H1 (cell line): ENCODE data around the gene PLCB3. TPM values are rescaled to one million over a fixed set of nuclear protein-coding genes. Genes with fewer than 3 reads are reported as not detected.

Experiments
- CTCF ChIA-PET: fragments of 300-600 bp; sonication (Branson Sonifier 250); formaldehyde crosslinking; loops from one replicate; lab custom pipeline; 2021; ENCODE audit not compliant: partially characterized antibody; lab: Charles Lee
- POLR2A ChIA-PET: fragments of 300-600 bp; sonication (Branson Sonifier 250); formaldehyde crosslinking; loops from one replicate; lab custom pipeline; 2021; ENCODE audit warnings: inconsistent platforms; ENCODE audit not compliant: partially characterized antibody; lab: Charles Lee
- DNase-seq, 2 experiments: peaks; one replicate each; pipeline versions ENCODE4 v3.0.0 to v3.0.0-alpha.2; 2010 to 2022; ENCODE audit warnings: low spot score in 2 of 2, low read depth in 1 of 2, mixed read lengths in 1 of 2
- FAIRE-seq: peaks from 2 replicates; lab custom pipeline; 2011; peaks lifted over from hg19 to GRCh38; lab: Jason Lieb, UNC
- H2AFZ ChIP-seq: 2 replicates; pipeline ENCODE4 v1.8.1; 2012; ENCODE audit warnings: low read length, inconsistent platforms
- H2AK5ac ChIP-seq: 2 replicates; pipeline ENCODE4 v1.6.1; 2013; ENCODE audit warnings: low read depth, low read length
- H2BK120ac ChIP-seq: replicated peaks from 2 replicates; pipeline ENCODE3; 2013; ENCODE audit warnings: low read depth, low read length, inconsistent platforms
- H2BK12ac ChIP-seq: 2 replicates; pipeline ENCODE4 v1.6.1; 2013; ENCODE audit warnings: low read depth, low read length
- H2BK15ac ChIP-seq: 2 replicates; pipeline ENCODE4 v1.6.1; 2013; ENCODE audit warnings: low read length
- H2BK20ac ChIP-seq: 2 replicates; pipeline ENCODE4 v1.6.1; 2013; ENCODE audit warnings: low read length
- H2BK5ac ChIP-seq: 2 replicates; pipeline ENCODE4 v1.6.1; 2013; ENCODE audit warnings: low read depth, low read length
- H3K14ac ChIP-seq: 2 replicates; pipeline ENCODE4 v1.6.1; 2013; ENCODE audit warnings: inconsistent platforms; ENCODE audit not compliant: insufficient read length
- H3K18ac ChIP-seq: 2 replicates; pipeline ENCODE4 v1.6.1; 2013; ENCODE audit warnings: low read length; ENCODE audit errors: extremely low read depth
- H3K23ac ChIP-seq: 2 replicates; pipeline ENCODE4 v1.6.1; 2013; ENCODE audit warnings: inconsistent platforms; ENCODE audit not compliant: insufficient read length
- H3K23me2 ChIP-seq: 2 replicates; pipeline ENCODE4 v1.6.1; 2013; ENCODE audit warnings: low read depth, low read length
- H3K27ac ChIP-seq: 2 replicates; pipeline ENCODE4 v1.6.1; 2011; ENCODE audit warnings: low read depth, low read length, inconsistent platforms
- H3K27me3 ChIP-seq, 4 experiments: replicated peaks in 1 of 4; 1 replicate in 1 of 4; 2 replicates in 3 of 4; pipeline versions ENCODE4 v1.6.1 to v1.8.1; 2011 to 2013; ENCODE audit warnings: low read length in 3 of 4, mild to moderate bottlenecking in 3 of 4, inconsistent platforms in 2 of 4, mixed read lengths in 2 of 4, moderate library complexity in 1 of 4; ENCODE audit not compliant: control insufficient read depth in 3 of 4, insufficient read depth in 3 of 4; ENCODE audit errors: extremely low read depth in 1 of 4
- H3K36me3 ChIP-seq, 4 experiments: 2 replicates each; pipeline versions ENCODE4 v1.6.1 to v1.8.1; 2011 to 2013; ENCODE audit warnings: mild to moderate bottlenecking in 4 of 4, low read length in 3 of 4, moderate library complexity in 2 of 4, control low read depth in 1 of 4, inconsistent platforms in 1 of 4; ENCODE audit not compliant: insufficient read depth in 4 of 4, control insufficient read depth in 2 of 4
- H3K4ac ChIP-seq: replicated peaks from 2 replicates; pipeline ENCODE3; 2013; ENCODE audit warnings: low read length, low read depth, mixed read lengths, inconsistent platforms; ENCODE audit not compliant: insufficient read length
- H3K4me1 ChIP-seq, 4 experiments: replicated peaks in 1 of 4; 1 replicate in 1 of 4; 2 replicates in 3 of 4; pipeline versions ENCODE4 v1.6.1 to v1.8.1; 2011 to 2013; ENCODE audit warnings: low read length in 3 of 4, inconsistent platforms in 2 of 4, mixed read lengths in 1 of 4; ENCODE audit not compliant: insufficient read depth in 4 of 4, control insufficient read depth in 3 of 4
- H3K4me2 ChIP-seq, 2 experiments: 2 replicates each; pipeline versions ENCODE4 v1.6.1 to v1.8.1; 2011 to 2013; ENCODE audit warnings: low read depth in 2 of 2, low read length in 2 of 2, control low read depth in 1 of 2, inconsistent platforms in 1 of 2, mild to moderate bottlenecking in 1 of 2; ENCODE audit not compliant: insufficient read depth in 1 of 2
- H3K4me3 ChIP-seq, 4 experiments: fragments of 200-600, 300-600 bp in 1 of 4; sonication (generic), shearing (Covaris generic), sonication (Bioruptor Twin) in 1 of 4; 2 replicates each; pipeline versions ENCODE4 v1.5.1 to v1.8.1; 2011 to 2016; ENCODE audit warnings: low read length in 4 of 4, low read depth in 3 of 4, control low read depth in 2 of 4, inconsistent platforms in 2 of 4, mild to moderate bottlenecking in 2 of 4, mixed read lengths in 1 of 4, moderate library complexity in 1 of 4; ENCODE audit not compliant: insufficient read depth in 2 of 4; ENCODE audit errors: extremely low read depth in 1 of 4
- H3K56ac ChIP-seq: replicated peaks from 2 replicates; pipeline ENCODE3; 2013; ENCODE audit warnings: low read depth, mild to moderate bottlenecking, mixed read lengths, low read length, inconsistent platforms; ENCODE audit not compliant: insufficient read length
- H3K79me1 ChIP-seq: 2 replicates; pipeline ENCODE4 v1.6.1; 2013; ENCODE audit warnings: low read depth, low read length, control low read depth
- H3K79me2 ChIP-seq, 2 experiments: 2 replicates each; pipeline versions ENCODE4 v1.6.1 to v1.8.1; 2012 to 2013; ENCODE audit warnings: low read length in 2 of 2, mild to moderate bottlenecking in 2 of 2, inconsistent platforms in 1 of 2; ENCODE audit not compliant: insufficient read depth in 2 of 2, control insufficient read depth in 1 of 2
- H3K9ac ChIP-seq, 4 experiments: replicated peaks in 1 of 4; 1 replicate in 1 of 4; 2 replicates in 3 of 4; pipeline versions ENCODE4 v1.6.1 to v1.8.1; 2011 to 2013; ENCODE audit warnings: low read depth in 3 of 4, low read length in 3 of 4, control low read depth in 2 of 4, mild to moderate bottlenecking in 2 of 4, moderate library complexity in 2 of 4, inconsistent platforms in 1 of 4; ENCODE audit errors: extremely low read depth in 1 of 4
- H3K9me3 ChIP-seq, 2 experiments: 2 replicates each; pipeline versions ENCODE4 v1.6.1 to v1.8.1; 2012 to 2013; ENCODE audit warnings: mild to moderate bottlenecking in 2 of 2, moderate library complexity in 2 of 2, control low read depth in 1 of 2, inconsistent platforms in 1 of 2, low read depth in 1 of 2, low read length in 1 of 2, mixed read lengths in 1 of 2; ENCODE audit not compliant: insufficient read depth in 2 of 2
- H4K20me1 ChIP-seq, 2 experiments: replicated peaks in 1 of 2; 2 replicates each; pipeline versions ENCODE3 to v1.8.1; 2011 to 2013; ENCODE audit warnings: inconsistent platforms in 2 of 2, low read length in 2 of 2, mild to moderate bottlenecking in 1 of 2; ENCODE audit not compliant: insufficient read depth in 2 of 2, control insufficient read depth in 1 of 2
- H4K5ac ChIP-seq: 2 replicates; pipeline ENCODE4 v1.6.1; 2013; ENCODE audit warnings: low read length, low read depth, mixed read lengths, inconsistent platforms; ENCODE audit not compliant: insufficient read length
- H4K8ac ChIP-seq: 2 replicates; pipeline ENCODE4 v1.8.0; 2013; ENCODE audit warnings: mild to moderate bottlenecking, moderate library complexity, low read length, inconsistent platforms; ENCODE audit not compliant: insufficient read depth; ENCODE audit errors: extremely low read depth
- H4K91ac ChIP-seq: replicated peaks from 2 replicates; pipeline ENCODE3; 2013; ENCODE audit warnings: low read length, mixed read lengths, inconsistent platforms; ENCODE audit not compliant: insufficient read length
- EZH2 ChIP-seq: fragments of 200-600 bp; sonication (generic); IDR thresholded peaks from 2 replicates; pipeline ENCODE4 v1.7.1; 2012; ENCODE audit warnings: low read depth, mild to moderate bottlenecking, moderate library complexity, low read length, inconsistent platforms; ENCODE audit not compliant: severe bottlenecking
- NANOG ChIP-seq: IDR thresholded peaks from 2 replicates; pipeline ENCODE4 v1.6.1; 2011; ENCODE audit warnings: low read length, low read depth, mild to moderate bottlenecking, inconsistent platforms; ENCODE audit not compliant: insufficient read depth, poor library complexity, severe bottlenecking
- RNF2 ChIP-seq: fragments of 200-900, 300-1000 bp; sonication (generic); IDR thresholded peaks from 2 replicates; pipeline ENCODE4 v1.7.1; 2016; ENCODE audit warnings: borderline replicate concordance, low read depth, mild to moderate bottlenecking, antibody characterized with exemption, low read length; ENCODE audit not compliant: poor library complexity, severe bottlenecking; ENCODE audit errors: missing control alignments
- WGBS, 2 experiments: shearing (Covaris generic) in 1 of 2; methylation state at CpG; one replicate each; pipeline versions ENCODE4 v1.1.6 to v1.1.7; 2013 to 2015; ENCODE audit warnings: low lambda C conversion rate in 2 of 2, mixed read lengths in 2 of 2, inconsistent platforms in 1 of 2, low coverage in 1 of 2, missing lambda C conversion rate in 1 of 2; ENCODE audit not compliant: insufficient replicate concordance in 2 of 2, insufficient coverage in 1 of 2, insufficient read length in 1 of 2; ENCODE audit errors: extremely low coverage in 1 of 2, missing lambda C conversion rate in 1 of 2; 5-methylcytosine and 5-hydroxymethylcytosine counted together
- polyA plus RNA-seq, 7 experiments: library from polyadenylated mRNA; depleted of rRNA in 3 of 7; stranded (reverse) in 5 of 7; unstranded in 2 of 7; fragments of >200 nt in 5 of 7; fragments of 200-250 nt in 2 of 7; gene quantifications; 1 replicate in 5 of 7; 2 replicates in 1 of 7; 4 replicates in 1 of 7; pipeline versions ENCODE4 v1.2.1 to v1.2.3, GENCODE V29; 2011 to 2013; ENCODE audit warnings: missing spikeins in 2 of 7, mixed read lengths in 2 of 7
- total RNA-seq: library from RNA; stranded (reverse); fragmentation: NEBNext Ultra II Directional; extraction: Animal tissue kit (Norgen Biotek cat#: 25700); gene quantifications from 2 replicates; pipeline ENCODE4 v1.2.1, GENCODE V29; 2021

Gene PLCB3
- total and polyA plus RNA-seq, 2 of the 8 experiments (the other 6 are each of a cell fraction or from before 2014, with no cell fraction given) = 47.2 to 104 TPM

DNA sequence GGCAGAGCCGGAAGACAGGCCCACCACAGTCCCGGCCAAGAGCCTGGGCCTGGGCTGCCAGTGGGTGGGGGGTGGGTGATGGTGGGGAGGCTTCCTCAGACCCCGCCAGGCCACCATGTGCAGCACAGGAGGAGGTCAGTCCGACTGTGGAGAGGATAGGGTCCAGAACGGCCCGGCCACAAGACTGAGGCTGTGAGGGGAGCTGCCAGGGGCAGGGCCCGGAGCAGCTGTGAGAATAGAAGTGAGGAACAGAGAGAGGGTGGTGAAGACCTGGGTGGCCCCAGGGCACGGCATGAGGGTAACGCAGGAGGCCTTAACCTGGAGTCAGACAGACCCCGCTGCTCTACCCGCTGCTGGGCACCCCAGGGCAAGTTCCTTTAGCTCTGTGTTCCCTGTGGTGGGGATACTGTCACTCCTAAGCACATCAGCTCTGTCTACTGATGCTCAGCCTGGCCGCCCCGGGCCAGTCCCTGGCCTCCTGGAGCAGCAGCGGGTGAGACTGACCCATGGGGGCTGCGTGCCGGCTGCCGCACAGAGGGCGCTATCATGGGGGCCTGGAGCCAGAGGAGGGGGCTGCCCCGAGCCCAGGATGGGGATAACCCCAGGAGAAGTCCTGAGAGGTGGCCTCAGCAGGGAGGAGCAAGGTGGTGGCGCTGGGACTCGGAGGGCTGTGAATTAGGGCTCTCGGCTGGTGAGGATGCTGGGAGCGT, 43.1 kb upstream of the PLCB3 start:
- no peak overlapping the region for H3K9ac ChIP-seq
- no peak overlapping the region for H2BK120ac ChIP-seq
- FAIRE-seq (no peak), DNase-seq (no peak)
- H4K5ac ChIP-seq = no peak overlapping the region
- CTCF ChIA-PET = interaction anchor here (1.2 to 7.4 kb wide), 11 partner anchors 7 to 93 kb away, joined by 3 to 68 read pairs (median 15); partner anchors contain the start of genes DNAJC4, NUDT22, PLCB3 and TRPT1
- peaks cover 0 to 5% (median 0%) of the 10 kb centered on the region in 4 experiments; a peak in 3 of 7 replicates for H3K4me1 ChIP-seq
- no peak overlapping the region for H3K23ac ChIP-seq
- H3K36me3 ChIP-seq = peaks cover 17 to 32% (median 25%) of the 10 kb centered on the region in 4 experiments
- no peak overlapping the region for H3K4me3 ChIP-seq
- no peak overlapping the region for H3K4me2 ChIP-seq
- no peak overlapping the region for H2BK15ac ChIP-seq
- peak overlapping the region; percentile 71; the same call in 1 of the 2 replicates for H4K8ac ChIP-seq
- WGBS, 2 experiments = 94% methylated on average over 19 of the region's 23 CpGs; no CpG with 5 or more reads in 1 of the 2 experiments
- no peaks in the 10 kb centered on the region for H3K79me2 ChIP-seq
- H3K14ac ChIP-seq = no peak overlapping the region
- no peak overlapping the region for H3K56ac ChIP-seq
- no peaks in the 10 kb centered on the region; a peak in 1 of 7 replicates for H3K27me3 ChIP-seq
- no peak overlapping the region for H4K91ac ChIP-seq
- H2BK12ac ChIP-seq = no peak overlapping the region
- POLR2A ChIA-PET = interaction anchor here (0.5 to 18.4 kb wide), 9 partner anchors 12 to 96 kb away, joined by 3 to 253 read pairs (median 7); partner anchors contain the start of genes ESRRA, NUDT22, PLCB3 and PPP1R14B
- no peaks in the 10 kb centered on the region for H3K23me2 ChIP-seq
- H3K27ac ChIP-seq = no peak overlapping the region
- no peak overlapping the region for H2AFZ ChIP-seq
- no peak overlapping the region for H3K4ac ChIP-seq
- H2BK20ac ChIP-seq = no peak overlapping the region
- H2BK5ac ChIP-seq = no peak overlapping the region
- H2AK5ac ChIP-seq = no peak overlapping the region
- H3K79me1 ChIP-seq = no peaks in the 10 kb centered on the region
- H3K9me3 ChIP-seq = no peaks in the 10 kb centered on the region
- H3K18ac ChIP-seq = no peak overlapping the region
- peaks cover 5 to 9% of the 10 kb centered on the region in 2 experiments for H4K20me1 ChIP-seq
- TF ChIP-seq NANOG (no peak), RNF2 (no peak), EZH2 (no peak)
